HG03025 (cell line): ENCODE results near the gene LCN12.

Experiments
- ATAC-seq: cut with Tn5 transposase; IDR thresholded peaks from one replicate; pipeline ENCODE4 v1.9.1; 2021; ENCODE audit warnings: mild to moderate bottlenecking, moderate library complexity; ENCODE audit not compliant: unreplicated experiment, low FRiP score

LCN12 gene

GRCh38 chr9:136926154-136926704 lies 25.8 kb upstream of the LCN12 start:
- ATAC-seq, result no peak

GRCh38 chr9:136926749-136927148 lies 25.3 kb upstream of the LCN12 start:
- ATAC-seq, result no peak

- no peak for ATAC-seq
These were observed 24.5 kb upstream of the LCN12 start for GRCh38 chr9:136927343-136928271.

GRCh38 chr9:136928591-136928990 lies 23.5 kb upstream of the LCN12 start:
- no peak for ATAC-seq

GRCh38 chr9:136930014-136930413 lies 22.1 kb upstream of the LCN12 start:
- no peak for ATAC-seq

- no peak for ATAC-seq
These were observed 20.4 kb upstream of the LCN12 start for GRCh38 chr9:136931611-136932130.

GRCh38 chr9:136934277-136934676 lies 17.8 kb upstream of the LCN12 start:
- no peak for ATAC-seq

GRCh38 chr9:136935651-136936050 lies 16.4 kb upstream of the LCN12 start:
- ATAC-seq, result no peak

GRCh38 chr9:136936645-136937170 lies 15.4 kb upstream of the LCN12 start:
- ATAC-seq, result no peak

GRCh38 chr9:136937186-136938001 lies 14.7 kb upstream of the LCN12 start:
- ATAC-seq, result no peak

GRCh38 chr9:136939431-136939995 lies 12.6 kb upstream of the LCN12 start:
- no peak for ATAC-seq

GRCh38 chr9:136939996-136940525 lies 12.0 kb upstream of the LCN12 start:
- no peak for ATAC-seq

- no peak for ATAC-seq
These were observed 11.4 kb upstream of the LCN12 start for GRCh38 chr9:136940526-136941230.

GRCh38 chr9:136941231-136942111 lies 10.6 kb upstream of the LCN12 start:
- no peak for ATAC-seq

- no peak for ATAC-seq
These were observed 9.8 kb upstream of the LCN12 start for GRCh38 chr9:136942112-136942880.

GRCh38 chr9:136942881-136943230 lies 9.2 kb upstream of the LCN12 start:
- no peak for ATAC-seq

- peak; percentile 9 for ATAC-seq
These were observed 8.5 kb upstream of the LCN12 start for GRCh38 chr9:136943291-136944211.
